HEK293 (cell line): Measurements from ENCODE around the gene DIP2C.

Experiments
- CTCF ChIA-PET: fragments of 350-600 bp; formaldehyde crosslinking; extraction: SDS; loops from one replicate; lab custom pipeline; 2021; ENCODE audit warnings: antibody characterized with exemption; lab: Yijun Ruan, JAX
- POLR2A ChIA-PET: fragments of 300-600 bp; formaldehyde crosslinking; extraction: SDS; loops from one replicate; lab custom pipeline; 2020; ENCODE audit warnings: antibody characterized with exemption, inconsistent platforms; lab: Yijun Ruan, JAX
- H3K27ac ChIP-seq: fragments of 200-500 bp; sonication (Bioruptor generic); 2 replicates; pipeline ENCODE4 v1.5.1; 2014; ENCODE audit warnings: low read depth, low read length, control low read depth, inconsistent platforms; ENCODE audit errors: extremely low read depth
- H3K36me3 ChIP-seq, 2 experiments: fragments of 200-500 bp in 1 of 2; sonication (Bioruptor generic) in 1 of 2; 1 replicate in 1 of 2; 2 replicates in 1 of 2; pipeline ENCODE4 v1.5.1; 2014 to 2017; ENCODE audit warnings: inconsistent platforms in 2 of 2, low read length in 2 of 2; ENCODE audit not compliant: control insufficient read depth in 2 of 2, insufficient read depth in 1 of 2
- H3K4me1 ChIP-seq: fragments of 200-500 bp; sonication (Bioruptor generic); 2 replicates; pipeline ENCODE4 v1.5.1; 2014; ENCODE audit warnings: mild to moderate bottlenecking, low read length, inconsistent platforms; ENCODE audit not compliant: control insufficient read depth, insufficient read depth
- H3K4me3 ChIP-seq: 2 replicates; pipeline ENCODE4 v1.5.1; 2011; ENCODE audit warnings: low read depth, mild to moderate bottlenecking, control low read depth, low read length, moderate library complexity
- H3K9me3 ChIP-seq: fragments of 200-500 bp; sonication (Bioruptor generic); 2 replicates; pipeline ENCODE4 v1.5.1; 2014; ENCODE audit warnings: low read depth, low read length, inconsistent platforms; ENCODE audit not compliant: control insufficient read depth, insufficient read depth
- HOXA7 ChIP-seq: sonication (generic); formaldehyde crosslinking; IDR thresholded peaks from 2 replicates; pipeline ENCODE4 v1.8.1; 2022; ENCODE audit warnings: missing genetic modification reagents, borderline replicate concordance
- IKZF3 ChIP-seq: fragments of 450-650 bp; IDR thresholded peaks from 2 replicates; pipeline ENCODE4 v1.5.0; 2018; ENCODE audit warnings: missing biosample characterization, mild to moderate bottlenecking, missing genetic modification characterization, moderate library complexity
- MEIS1 ChIP-seq: sonication (generic); formaldehyde crosslinking; IDR thresholded peaks from 2 replicates; pipeline ENCODE4 v1.8.1; 2022; ENCODE audit warnings: missing genetic modification reagents, mild to moderate bottlenecking, borderline replicate concordance
- PRDM10 ChIP-seq: fragments of 450-650 bp; formaldehyde crosslinking; IDR thresholded peaks from 2 replicates; pipeline ENCODE4 v1.5.1; 2016; ENCODE audit warnings: missing biosample characterization, missing genetic modification characterization
- SP2 ChIP-seq: fragments of 450-650 bp; formaldehyde crosslinking; IDR thresholded peaks from 2 replicates; pipeline ENCODE4 v1.5.1; 2016; ENCODE audit warnings: missing biosample characterization, missing genetic modification characterization
- ZBTB20 ChIP-seq: fragments of 450-650 bp; formaldehyde crosslinking; IDR thresholded peaks from 2 replicates; pipeline ENCODE4 v1.5.1; 2016; ENCODE audit warnings: missing biosample characterization, missing genetic modification characterization
- ZBTB21 ChIP-seq: fragments of 450-650 bp; formaldehyde crosslinking; IDR thresholded peaks from 2 replicates; pipeline ENCODE4 v1.5.1; 2017; ENCODE audit warnings: missing biosample characterization, missing genetic modification characterization
- ZBTB8A ChIP-seq: fragments of 450-650 bp; formaldehyde crosslinking; IDR thresholded peaks from 2 replicates; pipeline ENCODE4 v1.5.1; 2016; ENCODE audit warnings: missing biosample characterization, missing genetic modification characterization
- ZFP3 ChIP-seq: fragments of 450-650 bp; formaldehyde crosslinking; IDR thresholded peaks from 2 replicates; pipeline ENCODE4 v1.5.1; 2016; ENCODE audit warnings: low read depth, missing biosample characterization, missing genetic modification characterization
- ZNF112 ChIP-seq: fragments of 450-650 bp; formaldehyde crosslinking; IDR thresholded peaks from 2 replicates; pipeline ENCODE4 v1.5.0; 2017; ENCODE audit warnings: missing biosample characterization, missing genetic modification characterization
- ZNF140 ChIP-seq: fragments of 450-650 bp; formaldehyde crosslinking; IDR thresholded peaks from 2 replicates; pipeline ENCODE4 v1.5.1; 2016; ENCODE audit warnings: missing biosample characterization, missing genetic modification characterization
- ZNF202 ChIP-seq: fragments of 450-650 bp; formaldehyde crosslinking; IDR thresholded peaks from 2 replicates; pipeline ENCODE4 v1.5.1; 2016; ENCODE audit warnings: missing biosample characterization, missing genetic modification characterization, borderline replicate concordance
- ZNF221 ChIP-seq: fragments of 450-650 bp; formaldehyde crosslinking; IDR thresholded peaks from 2 replicates; pipeline ENCODE4 v1.5.1; 2017; ENCODE audit warnings: missing biosample characterization, missing genetic modification characterization, borderline replicate concordance
- ZNF324 ChIP-seq: fragments of 450-650 bp; formaldehyde crosslinking; IDR thresholded peaks from 2 replicates; pipeline ENCODE4 v1.5.1; 2016; ENCODE audit warnings: missing biosample characterization, missing genetic modification characterization
- ZNF366 ChIP-seq: fragments of 450-650 bp; formaldehyde crosslinking; conservative IDR thresholded peaks from 2 replicates; pipeline ENCODE4 v1.5.1; 2016; ENCODE audit warnings: missing biosample characterization, missing genetic modification characterization
- ZNF488 ChIP-seq: fragments of 450-650 bp; formaldehyde crosslinking; IDR thresholded peaks from 2 replicates; pipeline ENCODE4 v1.5.1; 2016; ENCODE audit warnings: missing biosample characterization, missing genetic modification characterization
- ZNF521 ChIP-seq: fragments of 450-650 bp; formaldehyde crosslinking; IDR thresholded peaks from 2 replicates; pipeline ENCODE4 v1.5.1; 2017; ENCODE audit warnings: missing biosample characterization, mild to moderate bottlenecking, missing genetic modification characterization
- ZNF548 ChIP-seq: fragments of 450-650 bp; formaldehyde crosslinking; IDR thresholded peaks from 2 replicates; pipeline ENCODE4 v1.5.1; 2016; ENCODE audit warnings: missing biosample characterization, missing genetic modification characterization
- ZNF600 ChIP-seq: fragments of 450-650 bp; formaldehyde crosslinking; IDR thresholded peaks from 2 replicates; pipeline ENCODE4 v1.5.1; 2016; ENCODE audit warnings: missing biosample characterization, missing genetic modification characterization
- ZNF610 ChIP-seq: fragments of 450-650 bp; formaldehyde crosslinking; IDR thresholded peaks from 2 replicates; pipeline ENCODE4 v1.5.1; 2016; ENCODE audit warnings: missing biosample characterization, missing genetic modification characterization, borderline replicate concordance
- ZNF626 ChIP-seq: fragments of 450-650 bp; sonication (Bioruptor Pico); formaldehyde crosslinking; IDR thresholded peaks from 2 replicates; pipeline ENCODE4 v1.5.1; 2018; ENCODE audit warnings: missing biosample characterization, missing genetic modification characterization, inconsistent platforms
- ZNF677 ChIP-seq: fragments of 450-650 bp; IDR thresholded peaks from 2 replicates; pipeline ENCODE4 v1.5.0; 2018; ENCODE audit warnings: missing biosample characterization, mild to moderate bottlenecking, missing genetic modification characterization, moderate library complexity
- ZNF76 ChIP-seq: fragments of 450-650 bp; formaldehyde crosslinking; IDR thresholded peaks from 2 replicates; pipeline ENCODE4; 2016; ENCODE audit warnings: low read depth, missing biosample characterization, missing genetic modification characterization, borderline replicate concordance
- ZNF768 ChIP-seq: fragments of 450-650 bp; formaldehyde crosslinking; IDR thresholded peaks from 2 replicates; pipeline ENCODE4 v1.5.1; 2018; ENCODE audit warnings: missing biosample characterization, mild to moderate bottlenecking, missing genetic modification characterization
- ZNF791 ChIP-seq: fragments of 450-650 bp; formaldehyde crosslinking; IDR thresholded peaks from 2 replicates; pipeline ENCODE4 v1.5.1; 2016; ENCODE audit warnings: missing biosample characterization, missing genetic modification characterization
- ZNF792 ChIP-seq: fragments of 450-650 bp; formaldehyde crosslinking; IDR thresholded peaks from 2 replicates; pipeline ENCODE4 v1.5.1; 2016; ENCODE audit warnings: missing biosample characterization, missing genetic modification characterization
- ZNF843 ChIP-seq: fragments of 450-650 bp; formaldehyde crosslinking; IDR thresholded peaks from 2 replicates; pipeline ENCODE4 v1.5.1; 2016; ENCODE audit warnings: missing biosample characterization, missing genetic modification characterization
- ZSCAN18 ChIP-seq: fragments of 450-650 bp; formaldehyde crosslinking; IDR thresholded peaks from 2 replicates; pipeline ENCODE4 v1.5.1; 2016; ENCODE audit warnings: missing biosample characterization, missing genetic modification characterization

Gene DIP2C

GRCh38 chr10:586716-587115 is 102.8 kb downstream of the DIP2C start:
- no peaks in the 10 kb centered on the region for H3K36me3 ChIP-seq
- no peaks in the 10 kb centered on the region for H3K9me3 ChIP-seq
- ChIA-PET POLR2A (no interaction called here), CTCF (interaction anchor here (0.6 kb wide), 1 partner anchor 521 kb away, joined by 3 read pairs; no protein-coding TSS in a partner anchor)
- H3K4me3 ChIP-seq = no peak overlapping the region
- TF ChIP-seq HOXA7 (CRISPR knock-in tag) (no peak), ZNF792 (no peak), ZFP3 (tag by site-specific recombination) (no peak), MEIS1 (CRISPR knock-in tag) (no peak), ZNF521 (tag by site-specific recombination) (no peak), ZNF843 (tag by site-specific recombination) (no peak), ZNF677 (tag by site-specific recombination) (no peak), ZNF488 (tag by site-specific recombination) (no peak), ZNF626 (tag by site-specific recombination) (no peak)
- TF ChIP-seq, all 188 proteins: peak for 0
- Histone ChIP-seq H3K4me1 (no peaks in the 10 kb centered on the region), H3K27ac (no peak overlapping the region)

- Histone ChIP-seq H3K27ac (no peak overlapping the region), H3K4me1 (no peaks in the 10 kb centered on the region), H3K4me3 (no peak overlapping the region), H3K36me3 (no peaks in the 10 kb centered on the region), H3K9me3 (no peaks in the 10 kb centered on the region)
- TF ChIP-seq ZNF548 (tag by site-specific recombination) (no peak), IKZF3 (tag by site-specific recombination) (no peak), ZNF768 (no peak)
- CTCF ChIA-PET = interaction anchor here (0.6 kb wide), 1 partner anchor 522 kb away, joined by 3 read pairs; no protein-coding TSS in a partner anchor
- POLR2A ChIA-PET = no interaction called here
Measured at GRCh38 chr10:586151-586550, 103.3 kb downstream of the DIP2C start.

DNA sequence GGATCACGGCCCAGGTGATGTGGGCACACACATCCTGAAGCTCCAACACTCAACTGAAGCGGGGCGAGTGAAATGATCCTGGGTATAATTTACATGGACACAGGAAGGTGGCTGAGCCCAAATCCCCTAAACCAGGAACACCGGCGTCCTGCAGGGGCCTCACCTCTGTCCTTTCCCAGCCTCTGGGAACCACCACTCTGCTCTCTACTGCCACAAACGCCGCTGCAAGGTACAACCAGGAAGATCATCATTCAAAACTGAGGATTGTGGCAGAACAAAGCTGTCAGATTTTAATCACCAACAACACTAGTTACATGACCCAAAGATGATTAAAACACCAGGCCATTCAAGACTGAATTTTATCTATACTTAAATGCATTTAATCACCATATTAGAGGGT is 104.0 kb downstream of the DIP2C start:
- POLR2A ChIA-PET = no interaction called here
- Histone ChIP-seq H3K4me1 (no peaks in the 10 kb centered on the region), H3K4me3 (no peak overlapping the region), H3K36me3 (no peaks in the 10 kb centered on the region), H3K9me3 (no peaks in the 10 kb centered on the region), H3K27ac (no peak overlapping the region)
- TF ChIP-seq ZNF221 (no peak), ZNF610 (no peak), ZNF202 (tag by site-specific recombination) (no peak), PRDM10 (tag by site-specific recombination) (no peak), ZBTB20 (tag by site-specific recombination) (no peak), ZNF677 (tag by site-specific recombination) (no peak), ZNF76 (tag by site-specific recombination) (no peak), ZNF112 (tag by site-specific recombination) (no peak), ZBTB8A (tag by site-specific recombination) (no peak), SP2 (tag by site-specific recombination) (no peak), ZNF140 (tag by site-specific recombination) (no peak), ZNF791 (tag by site-specific recombination) (no peak), ZSCAN18 (no peak), ZNF366 (tag by site-specific recombination) (no peak), ZBTB21 (tag by site-specific recombination) (no peak), ZNF324 (no peak), ZNF600 (tag by site-specific recombination) (no peak)
- CTCF ChIA-PET = interaction anchor here (0.7 kb wide), 1 partner anchor 299 kb away, joined by 3 read pairs; no protein-coding TSS in a partner anchor
